ENCODE data around the gene ALX4. TPM values are rescaled to one million over a fixed set of nuclear protein-coding genes. Genes with fewer than 3 reads are reported as not detected.
A peak's percentile ranks its signal among the peaks of the same experiment; 100 is the strongest.

ALX4 gene
- total and polyA plus RNA-seq, 4 experiments from 2014 or later = not detected

GRCh38 chr11:44264761-44265160 is 45.2 kb downstream of the ALX4 start:
- CTCF ChIA-PET (ENCODE audit: partially characterized antibody) = interaction anchor here (0.6 kb wide), 1 partner anchor 170 kb away, joined by 3 read pairs; no protein-coding TSS in a partner anchor
- H3K4me3 ChIP-seq (ENCODE audit: low read length in 2 of 2) = no peak overlapping the region
- no peak for DNase-seq
- Mint-ChIP-seq H3K9me3 (no peaks in the 10 kb centered on the region), H3K36me3 (no peaks in the 10 kb centered on the region), H3K4me3 (no peak overlapping the region), H3K27me3 (peaks cover 3 to 4% of the 10 kb centered on the region in 2 donors), H3K4me1 (peaks cover 0 to 5% (median 0%) of the 10 kb centered on the region in 4 donors), H3K27ac (no peak overlapping the region)
- H3K4me1 ChIP-seq (ENCODE audit: insufficient read depth, low read length) = no peaks in the 10 kb centered on the region
- POLR2A ChIA-PET (ENCODE audit: partially characterized antibody) = no interaction called here
- H3K27ac ChIP-seq (ENCODE audit: low read depth, low read length) = no peak overlapping the region
- no peaks in the 10 kb centered on the region for H3K9me3 ChIP-seq (ENCODE audit: control insufficient read depth in 1 of 2, low read length in 2 of 2)
- H3K27me3 ChIP-seq (ENCODE audit: insufficient read depth, low read length) = no peaks in the 10 kb centered on the region
- intact Hi-C loops (cut with micrococcal nuclease) = no loop called here
- H3K36me3 ChIP-seq (ENCODE audit: insufficient read depth, low read length) = no peaks in the 10 kb centered on the region

GRCh38 chr11:44264438-44264749 is 45.5 kb downstream of the ALX4 start:
- Histone ChIP-seq H3K4me1 (ENCODE audit: insufficient read depth, low read length) (no peaks in the 10 kb centered on the region), H3K36me3 (ENCODE audit: insufficient read depth, low read length) (no peaks in the 10 kb centered on the region), H3K9me3 (ENCODE audit: control insufficient read depth in 1 of 2, low read length in 2 of 2) (no peaks in the 10 kb centered on the region), H3K27me3 (ENCODE audit: insufficient read depth, low read length) (no peaks in the 10 kb centered on the region), H3K4me3 (ENCODE audit: low read length in 2 of 2) (no peak overlapping the region), H3K27ac (ENCODE audit: low read depth, low read length) (no peak overlapping the region)
- no peak overlapping the region for H3K27ac Mint-ChIP-seq
- POLR2A ChIA-PET (ENCODE audit: partially characterized antibody) = no interaction called here
- H3K27me3 Mint-ChIP-seq = peaks cover 3 to 4% of the 10 kb centered on the region in 2 donors
- peaks cover 0 to 8% (median 0%) of the 10 kb centered on the region in 4 donors for H3K4me1 Mint-ChIP-seq
- no peaks in the 10 kb centered on the region for H3K9me3 Mint-ChIP-seq
- intact Hi-C loops (cut with micrococcal nuclease) = no loop called here
- no peaks in the 10 kb centered on the region for H3K36me3 Mint-ChIP-seq
- H3K4me3 Mint-ChIP-seq = no peak overlapping the region
- CTCF ChIA-PET (ENCODE audit: partially characterized antibody) = interaction anchor here (0.6 kb wide), 1 partner anchor 169 kb away, joined by 3 read pairs; no protein-coding TSS in a partner anchor
- DNase-seq = no peak

- Histone ChIP-seq H3K27me3 (ENCODE audit: insufficient read depth, low read length) (no peaks in the 10 kb centered on the region), H3K4me3 (ENCODE audit: low read length in 2 of 2) (no peak overlapping the region), H3K27ac (ENCODE audit: low read depth, low read length) (no peak overlapping the region), H3K9me3 (ENCODE audit: control insufficient read depth in 1 of 2, low read length in 2 of 2) (no peaks in the 10 kb centered on the region), H3K4me1 (ENCODE audit: insufficient read depth, low read length) (peaks cover 5% of the 10 kb centered on the region), H3K36me3 (ENCODE audit: insufficient read depth, low read length) (no peaks in the 10 kb centered on the region)
- CTCF ChIA-PET (ENCODE audit: partially characterized antibody) = no interaction called here
- Mint-ChIP-seq H3K27me3 (peaks cover 2 to 4% of the 10 kb centered on the region in 2 donors), H3K27ac (no peak overlapping the region), H3K4me3 (no peak overlapping the region), H3K36me3 (no peaks in the 10 kb centered on the region), H3K4me1 (peaks cover 3 to 13% (median 4%) of the 10 kb centered on the region in 4 donors), H3K9me3 (no peaks in the 10 kb centered on the region)
- DNase-seq = no peak
- POLR2A ChIA-PET (ENCODE audit: partially characterized antibody) = no interaction called here
- intact Hi-C loops (cut with micrococcal nuclease) = no loop called here
Measured at GRCh38 chr11:44263738-44264437, 46.1 kb downstream of the ALX4 start.

- H3K36me3 Mint-ChIP-seq = no peaks in the 10 kb centered on the region
- no peaks in the 10 kb centered on the region for H3K27me3 ChIP-seq (ENCODE audit: insufficient read depth, low read length)
- no peak overlapping the region for H3K4me3 ChIP-seq (ENCODE audit: low read length in 2 of 2)
- peaks cover 13 to 32% (median 20%) of the 10 kb centered on the region in 4 donors for H3K4me1 Mint-ChIP-seq
- no peak for DNase-seq
- no peak overlapping the region for H3K4me3 Mint-ChIP-seq
- peak overlapping the region in 1 of 7 donors; percentile 12 for H3K27ac Mint-ChIP-seq
- peaks cover 2 to 4% of the 10 kb centered on the region in 2 donors for H3K27me3 Mint-ChIP-seq
- H3K27ac ChIP-seq (ENCODE audit: low read depth, low read length) = no peak overlapping the region
- H3K9me3 ChIP-seq (ENCODE audit: control insufficient read depth in 1 of 2, low read length in 2 of 2) = no peaks in the 10 kb centered on the region
- peaks cover 24% of the 10 kb centered on the region for H3K4me1 ChIP-seq (ENCODE audit: insufficient read depth, low read length)
- no peaks in the 10 kb centered on the region for H3K36me3 ChIP-seq (ENCODE audit: insufficient read depth, low read length)
- intact Hi-C loops (cut with micrococcal nuclease) = no loop called here
- no peaks in the 10 kb centered on the region for H3K9me3 Mint-ChIP-seq
- POLR2A ChIA-PET (ENCODE audit: partially characterized antibody) = no interaction called here
- CTCF ChIA-PET (ENCODE audit: partially characterized antibody) = interaction anchor here (1.0 kb wide), 1 partner anchor 168 kb away, joined by 3 read pairs; no protein-coding TSS in a partner anchor
Measured at GRCh38 chr11:44261800-44262591, 47.9 kb downstream of the ALX4 start.

- H3K27ac ChIP-seq (ENCODE audit: low read depth, low read length) = no peak overlapping the region
- H3K4me1 ChIP-seq (ENCODE audit: insufficient read depth, low read length) = peaks cover 32% of the 10 kb centered on the region
- no peak overlapping the region for H3K4me3 ChIP-seq (ENCODE audit: low read length in 2 of 2)
- intact Hi-C loops (cut with micrococcal nuclease) = no loop called here
- Mint-ChIP-seq H3K36me3 (no peaks in the 10 kb centered on the region), H3K27ac (no peak overlapping the region), H3K9me3 (no peaks in the 10 kb centered on the region), H3K4me3 (no peak overlapping the region), H3K27me3 (peaks cover 0 to 2% of the 10 kb centered on the region in 2 donors), H3K4me1 (peaks cover 22 to 46% (median 31%) of the 10 kb centered on the region in 4 donors)
- POLR2A ChIA-PET (ENCODE audit: partially characterized antibody) = no interaction called here
- H3K27me3 ChIP-seq (ENCODE audit: insufficient read depth, low read length) = no peaks in the 10 kb centered on the region
- no peaks in the 10 kb centered on the region for H3K36me3 ChIP-seq (ENCODE audit: insufficient read depth, low read length)
- CTCF ChIA-PET (ENCODE audit: partially characterized antibody) = no interaction called here
- no peak for DNase-seq
- no peaks in the 10 kb centered on the region for H3K9me3 ChIP-seq (ENCODE audit: control insufficient read depth in 1 of 2, low read length in 2 of 2)
Measured at GRCh38 chr11:44260081-44260480, 49.9 kb downstream of the ALX4 start.

- DNase-seq = no peak
- Histone ChIP-seq H3K4me3 (ENCODE audit: low read length in 2 of 2) (no peak overlapping the region), H3K27ac (ENCODE audit: low read depth, low read length) (no peak overlapping the region), H3K27me3 (ENCODE audit: insufficient read depth, low read length) (no peaks in the 10 kb centered on the region), H3K4me1 (ENCODE audit: insufficient read depth, low read length) (peaks cover 32% of the 10 kb centered on the region), H3K9me3 (ENCODE audit: control insufficient read depth in 1 of 2, low read length in 2 of 2) (no peaks in the 10 kb centered on the region), H3K36me3 (ENCODE audit: insufficient read depth, low read length) (no peaks in the 10 kb centered on the region)
- Mint-ChIP-seq H3K36me3 (no peaks in the 10 kb centered on the region), H3K27me3 (peaks cover 0 to 2% of the 10 kb centered on the region in 2 donors), H3K9me3 (peaks cover 0 to 3% (median 0%) of the 10 kb centered on the region in 8 donors), H3K4me1 (peaks cover 22 to 46% (median 31%) of the 10 kb centered on the region in 4 donors), H3K27ac (peak overlapping the region in 2 of 7 donors; percentile 12 to 68), H3K4me3 (peak overlapping the region in 1 of 8 donors; percentile 45)
- POLR2A ChIA-PET (ENCODE audit: partially characterized antibody) = no interaction called here
- CTCF ChIA-PET (ENCODE audit: partially characterized antibody) = interaction anchor here (1.8 kb wide), 1 partner anchor 30 kb away, joined by 4 read pairs; no protein-coding TSS in a partner anchor
- intact Hi-C loops (cut with micrococcal nuclease) = no loop called here
Measured at GRCh38 chr11:44258839-44259420, 51.0 kb downstream of the ALX4 start.

- H3K27ac ChIP-seq (ENCODE audit: low read depth, low read length) = no peak overlapping the region
- Mint-ChIP-seq H3K9me3 (peaks cover 0 to 10% (median 3%) of the 10 kb centered on the region in 8 donors), H3K4me1 (peaks cover 22 to 46% (median 31%) of the 10 kb centered on the region in 4 donors), H3K27me3 (no peaks in the 10 kb centered on the region), H3K36me3 (peaks cover 0 to under 1% of the 10 kb centered on the region in 2 donors), H3K4me3 (no peak overlapping the region), H3K27ac (peak overlapping the region in 1 of 7 donors; percentile 11)
- H3K9me3 ChIP-seq (ENCODE audit: control insufficient read depth in 1 of 2, low read length in 2 of 2) = no peaks in the 10 kb centered on the region
- H3K4me1 ChIP-seq (ENCODE audit: insufficient read depth, low read length) = peaks cover 32% of the 10 kb centered on the region
- no peak for DNase-seq
- intact Hi-C loops (cut with micrococcal nuclease) = no loop called here
- no peaks in the 10 kb centered on the region for H3K27me3 ChIP-seq (ENCODE audit: insufficient read depth, low read length)
- no peak overlapping the region for H3K4me3 ChIP-seq (ENCODE audit: low read length in 2 of 2)
- ChIA-PET POLR2A (ENCODE audit: partially characterized antibody) (no interaction called here), CTCF (ENCODE audit: partially characterized antibody) (interaction anchor here (1.8 kb wide), 1 partner anchor 31 kb away, joined by 4 read pairs; no protein-coding TSS in a partner anchor)
- H3K36me3 ChIP-seq (ENCODE audit: insufficient read depth, low read length) = no peaks in the 10 kb centered on the region
Measured at GRCh38 chr11:44258190-44258489, 51.8 kb downstream of the ALX4 start.

All from CD4-positive, alpha-beta memory T cell (primary cell).